ENCODE results near the gene GLE1.

The GLE1 gene

DNA sequence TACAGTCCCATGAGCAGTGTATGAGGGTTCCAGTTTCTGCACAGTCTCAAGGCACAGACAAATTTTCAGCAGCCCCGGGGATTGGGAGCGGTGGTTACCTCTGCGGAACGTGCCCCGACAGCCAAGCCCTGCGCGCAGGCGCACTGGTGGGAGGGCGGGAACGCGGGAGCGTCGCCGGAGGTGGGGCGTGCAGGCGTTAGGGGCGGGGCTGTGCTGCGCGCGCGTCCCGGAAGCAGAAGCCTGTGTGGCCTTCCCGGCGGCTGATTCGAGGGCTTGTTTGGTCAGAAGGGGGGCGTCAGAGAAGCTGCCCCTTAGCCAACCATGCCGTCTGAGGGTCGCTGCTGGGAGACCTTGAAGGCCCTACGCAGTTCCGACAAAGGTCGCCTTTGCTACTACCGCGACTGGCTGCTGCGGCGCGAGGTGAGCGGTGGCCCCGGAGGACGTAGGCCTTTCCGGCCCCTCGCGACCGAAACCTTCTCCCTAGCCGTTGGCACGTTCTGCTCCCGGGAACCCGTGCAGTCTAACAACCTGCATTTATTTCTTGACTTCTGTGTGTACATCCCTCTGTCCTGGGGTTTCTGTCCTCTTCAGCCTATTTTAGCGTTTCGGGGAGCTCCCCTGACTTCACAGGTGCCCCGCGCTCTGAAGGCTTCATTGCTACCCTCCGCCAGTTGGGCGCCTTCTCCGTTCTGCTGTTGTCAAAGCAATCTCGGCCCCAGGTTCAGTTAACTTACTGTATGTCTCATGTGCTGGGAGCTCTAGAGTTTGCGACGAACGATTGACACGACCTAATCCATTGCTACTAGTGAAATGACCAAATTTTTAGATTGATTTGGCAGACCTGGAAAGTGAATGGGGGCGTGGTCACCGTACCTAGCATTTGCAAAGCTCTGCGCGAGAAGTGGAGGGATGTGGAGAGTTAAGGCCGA lies at the start of gene GLE1 (continued):
- TF ChIP-seq ZNF449 (tag by site-specific recombination; IDR thresholded peaks at IDR 0.05) = peak; percentile 80
- TF ChIP-seq ZNF704 (tag by site-specific recombination; IDR thresholded peaks at IDR 0.05) = no peak
- TF ChIP-seq HOXD13 (CRISPR knock-in tag; IDR thresholded peaks at IDR 0.05; ENCODE audit: borderline replicate concordance) = no peak
- TF ChIP-seq MEIS1 (CRISPR knock-in tag; IDR thresholded peaks at IDR 0.05; ENCODE audit: borderline replicate concordance) = no peak
- no peak for TF ChIP-seq MZF1 (tag by site-specific recombination; IDR thresholded peaks at IDR 0.05; ENCODE audit: borderline replicate concordance)
- no peak for TF ChIP-seq ZSCAN23 (tag by site-specific recombination; IDR thresholded peaks at IDR 0.05)
- TF ChIP-seq, protein P1, sequence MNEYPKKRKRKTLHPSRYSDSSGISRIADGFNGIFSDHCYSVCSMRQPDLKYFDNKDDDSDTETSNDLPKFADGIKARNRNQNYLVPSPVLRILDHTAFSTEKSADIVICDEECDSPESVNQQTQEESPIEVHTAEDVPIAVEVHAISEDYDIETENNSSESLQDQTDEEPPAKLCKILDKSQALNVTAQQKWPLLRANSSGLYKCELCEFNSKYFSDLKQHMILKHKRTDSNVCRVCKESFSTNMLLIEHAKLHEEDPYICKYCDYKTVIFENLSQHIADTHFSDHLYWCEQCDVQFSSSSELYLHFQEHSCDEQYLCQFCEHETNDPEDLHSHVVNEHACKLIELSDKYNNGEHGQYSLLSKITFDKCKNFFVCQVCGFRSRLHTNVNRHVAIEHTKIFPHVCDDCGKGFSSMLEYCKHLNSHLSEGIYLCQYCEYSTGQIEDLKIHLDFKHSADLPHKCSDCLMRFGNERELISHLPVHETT (tag by site-specific recombination; IDR thresholded peaks at IDR 0.05) = no peak
- no peak for TF ChIP-seq ZNF521 (tag by site-specific recombination; IDR thresholded peaks at IDR 0.05)
- no peak for TF ChIP-seq ZNF132 (tag by site-specific recombination; IDR thresholded peaks at IDR 0.05; ENCODE audit: borderline replicate concordance)
- no peak for TF ChIP-seq ZSCAN5A (tag by site-specific recombination; IDR thresholded peaks at IDR 0.05)
- TF ChIP-seq ZNF112 (tag by site-specific recombination; IDR thresholded peaks at IDR 0.05) = no peak
- TF ChIP-seq, protein P2, sequence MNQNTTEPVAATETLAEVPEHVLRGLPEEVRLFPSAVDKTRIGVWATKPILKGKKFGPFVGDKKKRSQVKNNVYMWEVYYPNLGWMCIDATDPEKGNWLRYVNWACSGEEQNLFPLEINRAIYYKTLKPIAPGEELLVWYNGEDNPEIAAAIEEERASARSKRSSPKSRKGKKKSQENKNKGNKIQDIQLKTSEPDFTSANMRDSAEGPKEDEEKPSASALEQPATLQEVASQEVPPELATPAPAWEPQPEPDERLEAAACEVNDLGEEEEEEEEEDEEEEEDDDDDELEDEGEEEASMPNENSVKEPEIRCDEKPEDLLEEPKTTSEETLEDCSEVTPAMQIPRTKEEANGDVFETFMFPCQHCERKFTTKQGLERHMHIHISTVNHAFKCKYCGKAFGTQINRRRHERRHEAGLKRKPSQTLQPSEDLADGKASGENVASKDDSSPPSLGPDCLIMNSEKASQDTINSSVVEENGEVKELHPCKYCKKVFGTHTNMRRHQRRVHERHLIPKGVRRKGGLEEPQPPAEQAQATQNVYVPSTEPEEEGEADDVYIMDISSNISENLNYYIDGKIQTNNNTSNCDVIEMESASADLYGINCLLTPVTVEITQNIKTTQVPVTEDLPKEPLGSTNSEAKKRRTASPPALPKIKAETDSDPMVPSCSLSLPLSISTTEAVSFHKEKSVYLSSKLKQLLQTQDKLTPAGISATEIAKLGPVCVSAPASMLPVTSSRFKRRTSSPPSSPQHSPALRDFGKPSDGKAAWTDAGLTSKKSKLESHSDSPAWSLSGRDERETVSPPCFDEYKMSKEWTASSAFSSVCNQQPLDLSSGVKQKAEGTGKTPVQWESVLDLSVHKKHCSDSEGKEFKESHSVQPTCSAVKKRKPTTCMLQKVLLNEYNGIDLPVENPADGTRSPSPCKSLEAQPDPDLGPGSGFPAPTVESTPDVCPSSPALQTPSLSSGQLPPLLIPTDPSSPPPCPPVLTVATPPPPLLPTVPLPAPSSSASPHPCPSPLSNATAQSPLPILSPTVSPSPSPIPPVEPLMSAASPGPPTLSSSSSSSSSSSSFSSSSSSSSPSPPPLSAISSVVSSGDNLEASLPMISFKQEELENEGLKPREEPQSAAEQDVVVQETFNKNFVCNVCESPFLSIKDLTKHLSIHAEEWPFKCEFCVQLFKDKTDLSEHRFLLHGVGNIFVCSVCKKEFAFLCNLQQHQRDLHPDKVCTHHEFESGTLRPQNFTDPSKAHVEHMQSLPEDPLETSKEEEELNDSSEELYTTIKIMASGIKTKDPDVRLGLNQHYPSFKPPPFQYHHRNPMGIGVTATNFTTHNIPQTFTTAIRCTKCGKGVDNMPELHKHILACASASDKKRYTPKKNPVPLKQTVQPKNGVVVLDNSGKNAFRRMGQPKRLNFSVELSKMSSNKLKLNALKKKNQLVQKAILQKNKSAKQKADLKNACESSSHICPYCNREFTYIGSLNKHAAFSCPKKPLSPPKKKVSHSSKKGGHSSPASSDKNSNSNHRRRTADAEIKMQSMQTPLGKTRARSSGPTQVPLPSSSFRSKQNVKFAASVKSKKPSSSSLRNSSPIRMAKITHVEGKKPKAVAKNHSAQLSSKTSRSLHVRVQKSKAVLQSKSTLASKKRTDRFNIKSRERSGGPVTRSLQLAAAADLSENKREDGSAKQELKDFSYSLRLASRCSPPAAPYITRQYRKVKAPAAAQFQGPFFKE (tag by site-specific recombination; IDR thresholded peaks at IDR 0.05; ENCODE audit: borderline replicate concordance) = no peak
- no peak for TF ChIP-seq ZNF555 (tag by site-specific recombination; conservative IDR thresholded peaks at IDR 0.05)
- peak; percentile 66 for TF ChIP-seq GLIS1 (tag by site-specific recombination; IDR thresholded peaks at IDR 0.05)
- 0 out of 2 replicates have a peak, but pooled peaks have one; percentile 33 for TF ChIP-seq ZFHX2 (tag by site-specific recombination; conservative IDR thresholded peaks at IDR 0.05)
- TF ChIP-seq ZNF366 (tag by site-specific recombination; conservative IDR thresholded peaks at IDR 0.05) = peak; percentile 93
- TF ChIP-seq ZNF114 (tag by site-specific recombination; IDR thresholded peaks at IDR 0.05) = no peak
- TF ChIP-seq ZNF621 (tag by site-specific recombination; IDR thresholded peaks at IDR 0.05) = no peak
- peak; percentile 74 for TF ChIP-seq KLF9 (tag by site-specific recombination; IDR thresholded peaks at IDR 0.05; ENCODE audit: low read depth)
- TF ChIP-seq, protein P3, sequence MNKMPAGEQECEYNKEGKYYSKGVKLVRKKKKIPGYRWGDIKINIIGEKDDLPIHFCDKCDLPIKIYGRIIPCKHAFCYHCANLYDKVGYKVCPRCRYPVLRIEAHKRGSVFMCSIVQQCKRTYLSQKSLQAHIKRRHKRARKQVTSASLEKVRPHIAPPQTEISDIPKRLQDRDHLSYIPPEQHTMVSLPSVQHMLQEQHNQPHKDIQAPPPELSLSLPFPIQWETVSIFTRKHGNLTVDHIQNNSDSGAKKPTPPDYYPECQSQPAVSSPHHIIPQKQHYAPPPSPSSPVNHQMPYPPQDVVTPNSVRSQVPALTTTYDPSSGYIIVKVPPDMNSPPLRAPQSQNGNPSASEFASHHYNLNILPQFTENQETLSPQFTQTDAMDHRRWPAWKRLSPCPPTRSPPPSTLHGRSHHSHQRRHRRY (tag by site-specific recombination; IDR thresholded peaks at IDR 0.05) = no peak
- no peak for TF ChIP-seq ZNF311 (tag by site-specific recombination; IDR thresholded peaks at IDR 0.05; ENCODE audit: borderline replicate concordance)
- TF ChIP-seq, protein P4, sequence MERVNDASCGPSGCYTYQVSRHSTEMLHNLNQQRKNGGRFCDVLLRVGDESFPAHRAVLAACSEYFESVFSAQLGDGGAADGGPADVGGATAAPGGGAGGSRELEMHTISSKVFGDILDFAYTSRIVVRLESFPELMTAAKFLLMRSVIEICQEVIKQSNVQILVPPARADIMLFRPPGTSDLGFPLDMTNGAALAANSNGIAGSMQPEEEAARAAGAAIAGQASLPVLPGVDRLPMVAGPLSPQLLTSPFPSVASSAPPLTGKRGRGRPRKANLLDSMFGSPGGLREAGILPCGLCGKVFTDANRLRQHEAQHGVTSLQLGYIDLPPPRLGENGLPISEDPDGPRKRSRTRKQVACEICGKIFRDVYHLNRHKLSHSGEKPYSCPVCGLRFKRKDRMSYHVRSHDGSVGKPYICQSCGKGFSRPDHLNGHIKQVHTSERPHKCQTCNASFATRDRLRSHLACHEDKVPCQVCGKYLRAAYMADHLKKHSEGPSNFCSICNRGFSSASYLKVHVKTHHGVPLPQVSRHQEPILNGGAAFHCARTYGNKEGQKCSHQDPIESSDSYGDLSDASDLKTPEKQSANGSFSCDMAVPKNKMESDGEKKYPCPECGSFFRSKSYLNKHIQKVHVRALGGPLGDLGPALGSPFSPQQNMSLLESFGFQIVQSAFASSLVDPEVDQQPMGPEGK (tag by site-specific recombination; IDR thresholded peaks at IDR 0.05) = peak; percentile 77

Data from HEK293 (cell line).